K562 (cell line): ENCODE measurements around the gene DNAI7. TPM values are rescaled to one million over a fixed set of nuclear protein-coding genes. Genes with fewer than 3 reads are reported as not detected.
A peak's percentile ranks its signal among the peaks of the same experiment; 100 is the strongest.

Source experiments
- ELF4 ChIP-seq: fragments of 450-650 bp; formaldehyde crosslinking; IDR thresholded peaks from 2 replicates; pipeline ENCODE4 v1.4.0; 2022; ENCODE audit warnings: missing genetic modification characterization
- FOS ChIP-seq: IDR thresholded peaks from 3 replicates; pipeline ENCODE4 v1.6.1; 2011; ENCODE audit not compliant: insufficient read length; ENCODE audit errors: extremely low read depth
- GTF2B ChIP-seq: IDR thresholded peaks from 2 replicates; pipeline ENCODE4 v1.6.1; 2011; ENCODE audit not compliant: insufficient read length; ENCODE audit errors: extremely low read depth
- GTF2E2 ChIP-seq: fragments of 200-800 bp; sonication (Bioruptor generic); IDR thresholded peaks from 2 replicates; pipeline ENCODE4 v1.6.1; 2016; ENCODE audit warnings: missing genetic modification characterization, missing compliant biosample characterization
- HINFP ChIP-seq: fragments of 450-650 bp; conservative IDR thresholded peaks from 2 replicates; pipeline ENCODE4 v1.6.1; 2016; ENCODE audit warnings: missing genetic modification characterization, low read depth, mild to moderate bottlenecking, control low read depth, missing compliant biosample characterization
- MCM5 ChIP-seq: fragments of 450-650 bp; IDR thresholded peaks from 2 replicates; pipeline ENCODE4 v1.6.1; 2016; ENCODE audit warnings: low read depth
- MEF2D ChIP-seq: conservative IDR thresholded peaks from 2 replicates; pipeline ENCODE4 v1.6.1; 2016; ENCODE audit warnings: low read depth, missing genetic modification characterization, missing compliant biosample characterization
- MYNN ChIP-seq, 2 experiments: sonication (generic); formaldehyde crosslinking in 1 of 2; IDR thresholded peaks; 2 replicates each; pipeline versions ENCODE4 v1.5.0 to v1.6.1; 2016 to 2020; ENCODE audit warnings: antibody characterized with exemption in 1 of 2, missing genetic modification reagents in 1 of 2
- NFATC3 ChIP-seq: fragments of 450-650 bp; IDR thresholded peaks from 2 replicates; pipeline ENCODE4 v1.6.1; 2017; ENCODE audit warnings: mild to moderate bottlenecking
- PHTF2 ChIP-seq: fragments of 250-450 bp; sonication (Bioruptor Pico); IDR thresholded peaks from 2 replicates; pipeline ENCODE4 v1.5.0; 2021; ENCODE audit warnings: mild to moderate bottlenecking
- RB1 ChIP-seq: fragments of 450-650 bp; IDR thresholded peaks from 2 replicates; pipeline ENCODE4 v1.6.1; 2017; ENCODE audit warnings: low read depth, mild to moderate bottlenecking
- TARDBP ChIP-seq: fragments of 450-650 bp; IDR thresholded peaks from 2 replicates; pipeline ENCODE4 v1.6.1; 2016
- ZNF239 ChIP-seq: fragments of 250-450 bp; sonication (Bioruptor Pico); IDR thresholded peaks from 2 replicates; pipeline ENCODE4 v1.4.0; 2020; ENCODE audit warnings: mild to moderate bottlenecking
- ZNF408 ChIP-seq: fragments of 250-450 bp; sonication (Bioruptor Pico); IDR thresholded peaks from 2 replicates; pipeline ENCODE4 v1.4.0; 2020; ENCODE audit warnings: low read depth, mild to moderate bottlenecking, moderate library complexity
- ZNF609 ChIP-seq: sonication (generic); formaldehyde crosslinking; IDR thresholded peaks from 2 replicates; pipeline ENCODE4 v1.8.1; 2023; ENCODE audit warnings: missing genetic modification reagents, mild to moderate bottlenecking, borderline replicate concordance
- ZNF780A ChIP-seq: fragments of 250-450 bp; sonication (Bioruptor Pico); IDR thresholded peaks from 2 replicates; pipeline ENCODE4 v1.5.0; 2021; ENCODE audit warnings: mild to moderate bottlenecking
- polyA plus RNA-seq, 8 experiments: library from polyadenylated mRNA; depleted of rRNA in 4 of 8; stranded (reverse) in 5 of 8; unstranded in 3 of 8; fragments of >200 nt; fragmentation: Nextera tagmentation in 2 of 8; fragmentation: Illumina TruSeq in 1 of 8; extraction: Ambion mirVana in 2 of 8; extraction: Trizol in 1 of 8; gene quantifications; 2 replicates each; pipeline versions ENCODE4 v1.2.1 to v1.2.3, GENCODE V29; 2011 to 2014; ENCODE audit warnings: inconsistent platforms in 1 of 8, missing spikeins in 1 of 8
- total RNA-seq, 7 experiments: library from RNA; depleted of rRNA in 6 of 7; stranded (reverse); fragments of >200 nt in 6 of 7; fragmentation: Illumina TruSeq in 2 of 7; extraction: Trizol in 2 of 7; gene quantifications; 2 replicates each; pipeline versions ENCODE4 v1.2.1 to v1.2.3, GENCODE V29; 2011 to 2021; ENCODE audit warnings: low replicate concordance in 1 of 7
- TF ChIP-seq, protein P1 (sequence below): fragments of 450-650 bp; formaldehyde crosslinking; conservative IDR thresholded peaks from 2 replicates; pipeline ENCODE4 v1.4.0; 2022; ENCODE audit warnings: mild to moderate bottlenecking, missing genetic modification characterization
- TF ChIP-seq, protein P2 (sequence below): fragments of 450-650 bp; IDR thresholded peaks from 2 replicates; pipeline ENCODE4 v1.6.1; 2018; ENCODE audit warnings: mild to moderate bottlenecking, low read depth; ENCODE audit not compliant: partially characterized antibody

The DNAI7 gene
- total and polyA plus RNA-seq, 9 of the 15 experiments (the other 6 are each of a cell fraction or from before 2014, with no cell fraction given): 0.06 to 0.76 (median 0.17) TPM; not detected in 1

- TF ChIP-seq ZNF609 (CRISPR knock-in tag): no peak
- TF ChIP-seq GTF2E2 (tag): no peak
- TF ChIP-seq RB1: peak; percentile 43
- TF ChIP-seq MCM5: no peak
- TF ChIP-seq ZNF780A (CRISPR knock-in tag): no peak
- no peak for TF ChIP-seq ELF4 (CRISPR knock-in tag)
- TF ChIP-seq TARDBP: no peak
- TF ChIP-seq MEF2D (tag): no peak
- TF ChIP-seq, protein P1, sequence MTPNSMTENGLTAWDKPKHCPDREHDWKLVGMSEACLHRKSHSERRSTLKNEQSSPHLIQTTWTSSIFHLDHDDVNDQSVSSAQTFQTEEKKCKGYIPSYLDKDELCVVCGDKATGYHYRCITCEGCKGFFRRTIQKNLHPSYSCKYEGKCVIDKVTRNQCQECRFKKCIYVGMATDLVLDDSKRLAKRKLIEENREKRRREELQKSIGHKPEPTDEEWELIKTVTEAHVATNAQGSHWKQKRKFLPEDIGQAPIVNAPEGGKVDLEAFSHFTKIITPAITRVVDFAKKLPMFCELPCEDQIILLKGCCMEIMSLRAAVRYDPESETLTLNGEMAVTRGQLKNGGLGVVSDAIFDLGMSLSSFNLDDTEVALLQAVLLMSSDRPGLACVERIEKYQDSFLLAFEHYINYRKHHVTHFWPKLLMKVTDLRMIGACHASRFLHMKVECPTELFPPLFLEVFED (CRISPR knock-in tag): no peak
- no peak for TF ChIP-seq ZNF408 (CRISPR knock-in tag)
- TF ChIP-seq MYNN (IDR thresholded peaks at IDR 0.05): no peak
- no peak for TF ChIP-seq MYNN (CRISPR knock-in tag; IDR thresholded peaks at IDR 0.05)
- no peak for TF ChIP-seq ZNF239 (CRISPR knock-in tag)
- TF ChIP-seq GTF2B: no peak
- TF ChIP-seq NFATC3: no peak
- TF ChIP-seq, protein P2, sequence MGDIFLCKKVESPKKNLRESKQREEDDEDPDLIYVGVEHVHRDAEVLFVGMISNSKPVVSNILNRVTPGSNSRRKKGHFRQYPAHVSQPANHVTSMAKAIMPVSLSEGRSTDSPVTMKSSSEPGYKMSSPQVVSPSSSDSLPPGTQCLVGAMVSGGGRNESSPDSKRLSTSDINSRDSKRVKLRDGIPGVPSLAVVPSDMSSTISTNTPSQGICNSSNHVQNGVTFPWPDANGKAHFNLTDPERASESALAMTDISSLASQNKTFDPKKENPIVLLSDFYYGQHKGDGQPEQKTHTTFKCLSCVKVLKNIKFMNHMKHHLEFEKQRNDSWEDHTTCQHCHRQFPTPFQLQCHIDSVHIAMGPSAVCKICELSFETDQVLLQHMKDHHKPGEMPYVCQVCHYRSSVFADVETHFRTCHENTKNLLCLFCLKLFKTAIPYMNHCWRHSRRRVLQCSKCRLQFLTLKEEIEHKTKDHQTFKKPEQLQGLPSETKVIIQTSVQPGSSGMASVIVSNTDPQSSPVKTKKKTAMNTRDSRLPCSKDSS: no peak
- no peak for TF ChIP-seq FOS
- TF ChIP-seq HINFP (tag): no peak
- TF ChIP-seq PHTF2 (CRISPR knock-in tag): no peak
These were observed at the start of gene DNAI7, which contains the start of gene ETFRF1 (continued) for GRCh38 chr12:25195056-25195971.
